ENCODE measurements around the gene CCDC14. TPM values are rescaled to one million over a fixed set of nuclear protein-coding genes. Genes with fewer than 3 reads are reported as not detected.

Gene CCDC14
- total and polyA plus RNA-seq, 2 experiments from 2014 or later: 12.4 to 47.3 TPM

DNA sequence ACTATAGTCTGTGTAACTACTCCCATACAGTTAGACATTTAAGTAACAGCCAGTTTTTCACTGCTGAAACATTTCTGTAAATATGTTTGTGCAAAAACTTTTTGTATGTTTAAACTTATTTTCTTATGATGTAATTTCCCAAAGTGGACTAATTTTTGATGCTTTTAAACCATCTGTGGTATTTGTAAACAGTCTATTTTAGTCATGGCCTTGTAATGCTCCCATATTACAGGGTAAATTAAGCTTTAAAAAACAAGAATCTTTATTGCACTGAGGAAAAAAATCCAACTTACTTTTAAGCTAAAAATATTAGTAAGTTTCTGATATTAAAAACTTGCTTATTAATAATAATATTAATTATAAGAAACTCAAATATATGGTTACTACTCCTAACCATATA, 13.5 kb downstream of the CCDC14 start:
- Histone ChIP-seq H3K27ac (no peak overlapping the region), H3K9me2 (replicated peaks; ENCODE audit: insufficient read depth) (no peaks in the 10 kb centered on the region), H3K36me3 (replicated peaks; ENCODE audit: insufficient read depth, low read depth) (peaks cover 3% of the 10 kb centered on the region), H3K9me3 (ENCODE audit: low read depth) (no peaks in the 10 kb centered on the region), H4K20me1 (ENCODE audit: insufficient read depth, poor library complexity, severe bottlenecking) (no peaks in the 10 kb centered on the region), H3K27me3 (no peaks in the 10 kb centered on the region), H3K4me1 (ENCODE audit: insufficient read depth) (no peaks in the 10 kb centered on the region), H3K4me2 (no peak overlapping the region), H3K4me3 (no peak overlapping the region), H2AFZ (no peak overlapping the region), H3K79me2 (no peaks in the 10 kb centered on the region)
- no peak for DNase-seq (ENCODE audit: low spot score)
- TF ChIP-seq, protein P1, sequence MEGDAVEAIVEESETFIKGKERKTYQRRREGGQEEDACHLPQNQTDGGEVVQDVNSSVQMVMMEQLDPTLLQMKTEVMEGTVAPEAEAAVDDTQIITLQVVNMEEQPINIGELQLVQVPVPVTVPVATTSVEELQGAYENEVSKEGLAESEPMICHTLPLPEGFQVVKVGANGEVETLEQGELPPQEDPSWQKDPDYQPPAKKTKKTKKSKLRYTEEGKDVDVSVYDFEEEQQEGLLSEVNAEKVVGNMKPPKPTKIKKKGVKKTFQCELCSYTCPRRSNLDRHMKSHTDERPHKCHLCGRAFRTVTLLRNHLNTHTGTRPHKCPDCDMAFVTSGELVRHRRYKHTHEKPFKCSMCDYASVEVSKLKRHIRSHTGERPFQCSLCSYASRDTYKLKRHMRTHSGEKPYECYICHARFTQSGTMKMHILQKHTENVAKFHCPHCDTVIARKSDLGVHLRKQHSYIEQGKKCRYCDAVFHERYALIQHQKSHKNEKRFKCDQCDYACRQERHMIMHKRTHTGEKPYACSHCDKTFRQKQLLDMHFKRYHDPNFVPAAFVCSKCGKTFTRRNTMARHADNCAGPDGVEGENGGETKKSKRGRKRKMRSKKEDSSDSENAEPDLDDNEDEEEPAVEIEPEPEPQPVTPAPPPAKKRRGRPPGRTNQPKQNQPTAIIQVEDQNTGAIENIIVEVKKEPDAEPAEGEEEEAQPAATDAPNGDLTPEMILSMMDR (IDR thresholded peaks at IDR 0.05; ENCODE audit: poor library complexity): no peak
- TF ChIP-seq EZH2 (IDR thresholded peaks at IDR 0.05; ENCODE audit: borderline replicate concordance) (no peak), EZH2phosphoT487 (IDR thresholded peaks at IDR 0.05; ENCODE audit: low read depth, severe bottlenecking, unreplicated experiment) (no peak)

DNA sequence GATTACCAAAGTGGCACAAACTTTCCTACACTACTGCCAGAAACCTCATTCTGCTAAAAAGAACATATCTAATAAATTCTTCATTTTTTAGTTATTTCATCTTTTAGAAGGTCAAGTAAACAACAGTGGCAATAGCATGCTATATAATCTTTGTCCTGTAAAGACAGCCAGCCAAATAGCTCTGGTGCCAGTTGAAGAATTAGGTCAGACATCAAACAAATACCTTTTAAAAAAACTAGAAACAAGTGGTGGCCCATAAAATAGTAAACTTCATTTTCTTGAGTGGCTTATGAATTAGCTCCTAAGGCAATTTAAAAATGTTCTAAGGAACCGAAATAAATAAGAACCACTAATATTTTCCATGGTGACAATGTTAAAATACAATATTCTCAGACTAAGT, 19.5 kb downstream of the CCDC14 start:
- TF ChIP-seq EZH2phosphoT487 (IDR thresholded peaks at IDR 0.05; ENCODE audit: low read depth, severe bottlenecking, unreplicated experiment) (no peak), EZH2 (IDR thresholded peaks at IDR 0.05; ENCODE audit: borderline replicate concordance) (no peak)
- TF ChIP-seq, protein P1 (IDR thresholded peaks at IDR 0.05; ENCODE audit: poor library complexity): no peak
- H3K4me3 ChIP-seq: no peak overlapping the region
- no peaks in the 10 kb centered on the region for H3K9me2 ChIP-seq (replicated peaks; ENCODE audit: insufficient read depth)
- H3K27me3 ChIP-seq: no peaks in the 10 kb centered on the region
- H2AFZ ChIP-seq: no peak overlapping the region
- no peaks in the 10 kb centered on the region for H3K36me3 ChIP-seq (replicated peaks; ENCODE audit: insufficient read depth, low read depth)
- WGBS (ENCODE audit: low lambda C conversion rate, missing lambda C conversion rate): 90% methylated on average over 1 of the region's 1 CpG
- H3K4me2 ChIP-seq: no peak overlapping the region
- H3K27ac ChIP-seq: no peak overlapping the region
- no peaks in the 10 kb centered on the region for H3K79me2 ChIP-seq
- H3K4me1 ChIP-seq (ENCODE audit: insufficient read depth): no peaks in the 10 kb centered on the region
- H4K20me1 ChIP-seq (ENCODE audit: insufficient read depth, poor library complexity, severe bottlenecking): no peaks in the 10 kb centered on the region
- no peaks in the 10 kb centered on the region for H3K9me3 ChIP-seq (ENCODE audit: low read depth)
- DNase-seq (ENCODE audit: low spot score): no peak

DNA sequence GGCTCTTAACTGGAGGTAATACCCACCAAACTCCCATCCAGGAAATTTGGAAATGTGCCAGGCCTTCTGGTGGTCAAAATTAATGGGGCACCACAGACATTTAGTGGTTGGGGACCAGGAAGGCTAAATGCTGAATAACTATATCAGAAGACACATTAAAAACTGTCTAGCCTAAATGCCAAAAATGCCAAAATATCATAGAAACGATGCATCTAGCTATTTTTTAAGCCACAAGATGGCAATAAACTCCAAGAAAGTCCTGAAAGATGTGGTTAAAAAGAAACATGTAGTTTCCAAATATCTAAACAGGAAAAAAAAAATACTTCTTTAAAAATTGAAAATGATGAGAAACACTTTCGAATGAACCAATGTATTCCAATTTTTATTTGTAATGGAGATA, 19.9 kb downstream of the CCDC14 start:
- Histone ChIP-seq H3K4me3 (no peak overlapping the region), H3K9me3 (ENCODE audit: low read depth) (no peaks in the 10 kb centered on the region), H3K27me3 (no peaks in the 10 kb centered on the region), H3K4me1 (ENCODE audit: insufficient read depth) (no peaks in the 10 kb centered on the region), H4K20me1 (ENCODE audit: insufficient read depth, poor library complexity, severe bottlenecking) (no peaks in the 10 kb centered on the region), H3K9me2 (replicated peaks; ENCODE audit: insufficient read depth) (no peaks in the 10 kb centered on the region), H3K36me3 (replicated peaks; ENCODE audit: insufficient read depth, low read depth) (no peaks in the 10 kb centered on the region), H3K4me2 (no peak overlapping the region), H3K27ac (no peak overlapping the region), H3K79me2 (no peaks in the 10 kb centered on the region), H2AFZ (no peak overlapping the region)
- DNase-seq (ENCODE audit: low spot score): no peak
- WGBS (ENCODE audit: low lambda C conversion rate, missing lambda C conversion rate): 82% methylated on average over 2 of the region's 2 CpGs
- no peak for TF ChIP-seq EZH2 (IDR thresholded peaks at IDR 0.05; ENCODE audit: borderline replicate concordance)
- TF ChIP-seq EZH2phosphoT487 (IDR thresholded peaks at IDR 0.05; ENCODE audit: low read depth, severe bottlenecking, unreplicated experiment): no peak
- TF ChIP-seq, protein P1 (IDR thresholded peaks at IDR 0.05; ENCODE audit: poor library complexity): peak; percentile 35

DNA sequence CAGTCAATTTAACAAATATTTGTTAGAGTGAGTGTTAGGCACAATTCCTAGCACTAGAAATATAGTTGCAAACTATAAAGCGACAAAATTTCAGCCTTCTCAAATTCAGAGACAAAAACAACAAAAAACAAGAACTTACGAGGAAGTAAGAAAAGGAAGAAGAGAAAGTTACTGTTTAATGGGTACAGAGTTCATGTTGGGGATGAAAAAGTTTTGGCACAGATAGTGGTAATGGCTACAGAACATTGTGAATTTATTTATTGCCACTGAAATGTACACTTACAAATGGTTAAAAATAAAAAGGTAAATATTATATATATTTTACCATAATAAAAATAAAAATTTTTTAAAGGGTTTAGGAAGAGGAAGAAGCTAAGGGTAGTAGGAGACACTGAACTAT, 21.3 kb downstream of the CCDC14 start:
- WGBS (ENCODE audit: low lambda C conversion rate, missing lambda C conversion rate): 99% methylated on average over 2 of the region's 2 CpGs
- H3K79me2 ChIP-seq: no peaks in the 10 kb centered on the region
- no peak overlapping the region for H3K4me3 ChIP-seq
- H3K9me3 ChIP-seq (ENCODE audit: low read depth): no peaks in the 10 kb centered on the region
- no peak for DNase-seq (ENCODE audit: low spot score)
- H3K27me3 ChIP-seq: no peaks in the 10 kb centered on the region
- H3K9me2 ChIP-seq (replicated peaks; ENCODE audit: insufficient read depth): no peaks in the 10 kb centered on the region
- no peaks in the 10 kb centered on the region for H3K36me3 ChIP-seq (replicated peaks; ENCODE audit: insufficient read depth, low read depth)
- no peaks in the 10 kb centered on the region for H3K4me1 ChIP-seq (ENCODE audit: insufficient read depth)
- H2AFZ ChIP-seq: no peak overlapping the region
- no peak overlapping the region for H3K27ac ChIP-seq
- H4K20me1 ChIP-seq (ENCODE audit: insufficient read depth, poor library complexity, severe bottlenecking): no peaks in the 10 kb centered on the region
- TF ChIP-seq, protein P1 (IDR thresholded peaks at IDR 0.05; ENCODE audit: poor library complexity): no peak
- TF ChIP-seq EZH2phosphoT487 (IDR thresholded peaks at IDR 0.05; ENCODE audit: low read depth, severe bottlenecking, unreplicated experiment) (no peak), EZH2 (IDR thresholded peaks at IDR 0.05; ENCODE audit: borderline replicate concordance) (no peak)
- no peak overlapping the region for H3K4me2 ChIP-seq
